AG20443 (cell line): ENCODE measurements around the gene JAKMIP2.
A peak's percentile ranks its signal among the peaks of the same experiment; 100 is the strongest.

Experiments used
- DNase-seq: peaks from one replicate; pipeline ENCODE4 v3.0.0; 2012; ENCODE audit warnings: low spot score, mixed read lengths

The JAKMIP2 gene

DNA sequence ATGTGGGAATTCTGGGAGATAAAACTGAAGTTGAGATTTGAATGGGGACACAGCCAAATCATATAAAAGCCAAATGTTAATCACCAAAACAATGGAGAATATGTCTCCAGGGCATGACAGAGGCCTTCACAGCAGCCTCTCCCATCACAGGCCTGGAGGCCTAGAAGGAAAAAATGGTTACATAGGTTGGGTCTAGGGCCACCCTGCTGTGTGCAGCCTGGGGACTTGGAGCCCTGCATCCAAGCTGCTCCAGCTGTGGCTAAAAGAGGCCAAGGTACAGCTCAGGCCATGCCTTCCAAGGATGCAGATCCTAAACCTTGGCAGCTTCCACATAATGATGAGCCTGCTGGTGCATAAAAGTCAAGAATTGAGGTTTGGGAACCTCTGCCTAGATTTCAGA is 85.1 kb downstream of the JAKMIP2 start:
- DNase-seq = no peak

DNA sequence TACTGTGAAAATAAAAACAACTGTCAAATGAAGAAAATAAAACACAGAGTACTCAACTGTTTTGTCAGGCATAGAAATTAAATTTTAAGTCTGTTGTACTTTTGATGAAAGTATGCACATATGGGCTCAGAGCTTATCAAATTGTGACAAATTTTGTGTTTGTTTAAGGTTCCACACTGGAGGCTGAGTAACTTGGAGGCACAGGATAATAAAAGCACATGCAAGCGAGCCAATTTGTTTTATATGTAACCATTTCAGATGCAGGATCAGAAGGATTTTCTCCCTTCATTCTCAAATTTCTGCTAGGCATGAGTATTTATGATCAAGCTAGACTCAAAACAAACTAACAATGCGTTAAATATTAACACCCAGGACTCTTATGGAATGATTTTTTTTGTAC is 87.8 kb downstream of the JAKMIP2 start:
- no peak for DNase-seq

DNA sequence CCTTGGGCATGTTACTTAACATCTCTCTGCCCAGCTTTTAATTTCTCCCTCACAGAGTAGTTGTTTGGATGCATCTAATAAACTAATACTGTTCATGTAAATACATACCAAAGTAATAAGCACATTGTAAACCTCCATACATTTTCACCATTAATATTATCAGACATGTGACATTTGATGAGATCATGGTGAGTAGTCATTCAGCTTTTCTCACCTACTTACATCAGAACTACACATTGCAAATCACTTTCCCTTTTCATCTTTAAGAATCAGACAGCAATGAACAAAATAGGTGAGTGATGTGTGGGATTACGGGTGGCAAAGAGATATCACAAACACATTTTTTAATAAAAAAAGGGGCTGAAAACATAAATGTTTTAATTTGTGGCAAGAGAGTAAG is 89.3 kb downstream of the JAKMIP2 start:
- no peak for DNase-seq

DNA sequence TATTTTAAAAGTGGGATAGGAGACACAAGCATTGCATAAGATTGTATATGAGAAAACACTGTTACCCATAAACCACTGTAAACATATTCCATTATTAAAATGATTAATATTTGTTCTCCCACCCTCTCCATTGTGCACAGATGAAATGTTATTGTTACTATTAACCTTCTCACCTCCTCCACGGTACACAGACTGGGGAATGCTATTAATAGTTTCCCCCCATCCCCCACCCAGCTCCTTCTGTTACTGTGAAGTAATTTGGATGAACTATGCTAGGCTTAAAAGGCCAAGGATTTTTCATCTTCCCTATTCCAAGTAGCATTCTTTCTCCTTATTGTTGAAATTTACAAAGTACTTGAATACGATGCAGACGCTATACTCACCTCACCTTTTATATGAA is 91.4 kb downstream of the JAKMIP2 start:
- no peak for DNase-seq

DNA sequence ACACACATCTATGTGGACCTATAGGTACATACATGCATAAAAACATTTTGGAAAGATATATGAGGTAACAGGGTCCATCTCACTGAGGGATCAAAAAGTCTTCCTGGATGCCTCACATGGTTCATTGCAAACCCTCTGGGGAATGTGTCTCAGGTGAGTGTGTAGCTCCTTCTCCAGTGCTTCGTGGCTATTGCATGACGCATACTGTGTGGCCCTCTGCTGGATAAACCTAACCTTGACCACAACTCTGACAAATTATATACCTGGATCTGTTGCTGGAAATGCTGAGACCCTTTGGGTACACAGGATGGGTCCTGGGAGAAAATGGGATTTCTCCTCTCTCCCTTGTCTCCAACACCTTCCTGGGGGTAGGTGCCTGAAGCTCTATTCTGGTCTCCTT is 91.9 kb downstream of the JAKMIP2 start:
- no peak for DNase-seq

DNA sequence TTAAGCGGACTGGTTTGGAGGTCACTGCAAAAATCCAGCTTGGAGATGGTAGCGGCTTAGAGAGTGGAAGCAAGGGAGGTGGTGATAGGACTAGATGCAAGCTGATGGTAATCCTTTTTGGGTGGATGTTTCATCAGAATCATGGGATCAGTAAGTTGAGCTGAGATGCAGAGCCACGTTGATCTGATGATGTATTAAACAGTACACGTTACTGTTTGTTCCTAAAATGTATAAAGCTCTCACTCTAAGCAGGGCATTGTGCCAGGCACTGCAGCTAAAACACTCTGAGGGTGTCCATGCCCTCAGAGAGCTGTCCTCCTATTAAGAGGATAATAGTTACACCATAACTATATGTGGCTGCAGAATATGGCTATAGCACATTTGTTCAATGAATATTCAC is 93.1 kb downstream of the JAKMIP2 start:
- no peak for DNase-seq

DNA sequence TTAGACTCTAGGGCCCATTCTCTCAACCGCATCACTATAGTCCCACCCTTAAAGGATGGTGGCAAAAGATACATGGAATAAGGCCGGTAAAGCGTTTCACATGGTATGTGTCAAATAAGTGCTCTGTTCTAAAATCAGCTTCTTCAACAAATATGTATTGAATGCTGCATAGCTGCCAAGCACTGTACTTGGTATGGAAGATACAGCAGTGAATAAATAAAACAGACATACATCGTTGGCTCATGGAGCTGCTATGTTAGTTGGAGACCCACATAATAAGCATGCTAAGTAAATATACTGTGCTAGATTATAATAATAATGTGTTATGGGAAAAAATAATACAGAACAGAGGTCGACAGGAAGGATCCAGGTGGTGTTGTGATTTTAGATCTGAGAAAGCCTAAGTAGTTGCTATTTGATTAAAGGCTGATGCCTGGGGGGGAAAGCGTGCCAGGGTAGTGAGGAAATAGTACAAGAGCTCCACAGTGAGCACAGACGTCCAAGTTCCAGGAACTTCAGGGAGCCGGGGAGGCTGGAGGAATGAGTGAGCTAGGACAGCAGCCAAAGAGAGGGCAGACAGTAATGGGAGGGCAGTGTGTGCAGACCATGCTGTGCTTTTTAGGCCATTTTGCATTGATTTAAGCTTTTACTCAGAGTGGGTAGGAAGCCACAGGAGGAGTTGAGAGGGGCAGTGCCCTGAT is 93.7 kb downstream of the JAKMIP2 start:
- DNase-seq = peak; percentile 16

DNA sequence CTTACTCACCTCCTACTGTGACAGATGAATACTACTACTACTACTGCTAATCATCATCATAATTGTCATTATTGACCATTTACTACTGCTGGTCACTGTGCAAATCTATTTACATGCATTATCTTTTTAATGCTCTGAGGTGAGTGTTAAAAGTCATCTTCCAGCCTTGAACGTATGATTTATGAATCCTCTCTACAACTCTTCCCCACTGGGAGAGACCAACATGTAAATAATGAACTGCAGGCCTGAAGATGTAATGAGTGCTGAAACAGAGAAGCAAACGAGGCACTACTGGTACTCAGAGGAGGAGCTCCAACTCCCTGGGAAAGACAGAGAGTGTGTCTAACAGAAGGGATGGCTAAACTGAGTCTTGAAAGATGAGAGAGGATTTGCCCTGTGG is 95.4 kb downstream of the JAKMIP2 start:
- DNase-seq = no peak

DNA sequence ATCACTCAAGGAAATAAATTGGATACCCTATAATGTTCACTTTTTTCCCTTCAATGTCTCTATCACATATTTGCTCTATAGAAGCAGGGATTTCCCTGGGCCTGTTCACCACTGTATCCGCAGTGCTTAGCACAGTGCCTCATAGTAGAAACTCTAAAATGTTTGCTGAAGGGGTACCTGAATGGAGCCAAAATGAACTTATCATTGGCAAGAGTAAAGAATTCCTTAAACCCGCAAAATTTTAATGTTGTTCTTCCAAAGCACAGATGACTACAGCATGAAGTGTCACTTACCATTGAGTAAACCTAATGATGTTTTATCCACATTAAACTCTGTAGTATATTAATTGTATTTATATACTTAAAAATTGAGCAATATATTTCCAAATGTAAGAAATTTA is 96.1 kb downstream of the JAKMIP2 start:
- no peak for DNase-seq

DNA sequence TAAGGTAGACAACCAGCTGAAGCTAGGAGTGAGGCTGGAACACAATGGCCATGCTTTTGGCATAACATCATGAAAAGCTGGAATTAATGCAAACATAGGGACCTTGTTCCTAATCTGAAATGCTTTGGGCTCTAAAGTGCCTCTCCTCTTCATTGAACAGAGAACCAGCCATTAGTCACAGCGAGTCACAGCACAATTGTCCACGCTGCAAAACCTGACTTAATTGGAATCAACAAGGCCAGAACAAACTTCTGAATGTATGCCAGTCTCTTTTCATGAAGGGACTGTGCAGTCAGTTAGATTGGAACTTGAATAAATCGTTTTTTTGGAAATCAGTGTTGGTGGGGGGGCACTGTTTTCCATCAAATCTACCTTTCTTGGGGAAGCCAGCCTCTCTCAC is 96.5 kb downstream of the JAKMIP2 start:
- no peak for DNase-seq

DNA sequence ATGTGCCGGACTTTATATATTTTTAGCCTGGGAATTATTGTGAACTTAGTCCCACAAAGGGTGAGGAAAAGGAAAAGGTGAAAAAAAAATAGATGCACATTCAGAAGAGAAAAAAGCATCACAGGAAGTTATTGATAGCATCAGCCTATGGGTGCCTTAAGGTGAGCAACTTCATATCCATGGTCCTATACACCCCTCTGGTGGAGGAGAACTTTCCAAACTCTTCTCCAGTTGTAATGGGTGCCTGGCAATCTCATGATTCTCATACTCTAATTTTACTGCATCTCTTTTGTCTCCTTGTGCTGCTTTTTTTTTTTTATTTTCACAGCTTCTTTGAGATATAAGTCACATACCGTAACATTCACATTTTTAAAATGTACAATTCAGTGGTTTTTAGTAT is 107.4 kb downstream of the JAKMIP2 start:
- no peak for DNase-seq

DNA sequence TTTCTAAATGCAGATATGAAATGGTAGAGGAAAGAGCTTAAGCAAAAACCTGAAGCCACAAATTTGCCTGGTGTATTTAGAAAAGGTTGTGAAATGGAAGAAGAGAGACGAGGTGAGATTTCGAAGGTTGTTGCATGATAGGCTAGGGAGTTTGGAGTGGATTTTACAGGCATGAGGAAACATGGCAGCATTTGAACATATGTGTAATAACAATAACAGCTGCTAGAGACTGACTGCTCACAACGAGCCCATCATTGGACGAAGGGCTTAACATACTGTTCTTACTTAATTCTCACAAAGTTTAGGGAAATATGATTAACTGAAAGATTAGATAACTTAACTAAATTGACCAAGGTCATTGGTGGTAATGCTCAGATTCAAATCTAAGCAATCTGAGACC is 108.1 kb downstream of the JAKMIP2 start:
- no peak for DNase-seq

DNA sequence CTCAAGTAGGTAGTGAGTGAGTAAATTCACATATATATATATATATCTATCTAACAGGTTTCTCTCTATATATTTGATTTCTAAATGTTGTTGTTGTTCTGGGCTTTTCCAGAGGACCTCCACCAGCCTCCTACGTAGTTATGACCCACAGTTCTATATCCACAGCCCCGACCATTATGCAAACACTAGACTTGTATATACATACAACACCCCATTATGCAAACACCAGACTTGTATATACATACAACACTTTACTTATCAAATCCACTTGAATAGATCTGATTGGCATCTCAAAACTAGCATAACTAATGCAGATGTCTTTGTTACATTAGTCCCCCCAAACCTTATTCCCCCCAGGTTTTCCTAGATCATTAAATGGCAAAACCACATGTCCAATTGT is 108.7 kb downstream of the JAKMIP2 start:
- no peak for DNase-seq

DNA sequence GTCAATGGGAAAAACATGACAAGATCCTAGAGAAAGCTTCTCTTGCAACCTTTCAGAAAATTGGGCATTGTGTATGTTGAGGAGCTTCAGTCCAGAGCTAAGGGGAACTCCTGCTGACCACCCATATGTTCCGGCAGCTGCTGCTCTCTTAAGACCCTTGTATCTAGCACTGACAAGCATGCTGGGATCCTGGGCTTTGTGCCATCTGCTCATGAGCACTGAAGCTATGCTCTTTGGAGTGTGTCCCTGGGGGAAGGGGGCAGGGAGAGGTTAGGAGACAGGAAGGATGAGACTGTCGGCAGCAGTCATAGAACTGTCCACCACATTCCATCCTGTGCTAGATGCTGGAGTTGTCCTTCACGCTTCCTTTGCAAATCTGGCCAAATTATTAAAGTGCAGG is 109.3 kb downstream of the JAKMIP2 start:
- no peak for DNase-seq

DNA sequence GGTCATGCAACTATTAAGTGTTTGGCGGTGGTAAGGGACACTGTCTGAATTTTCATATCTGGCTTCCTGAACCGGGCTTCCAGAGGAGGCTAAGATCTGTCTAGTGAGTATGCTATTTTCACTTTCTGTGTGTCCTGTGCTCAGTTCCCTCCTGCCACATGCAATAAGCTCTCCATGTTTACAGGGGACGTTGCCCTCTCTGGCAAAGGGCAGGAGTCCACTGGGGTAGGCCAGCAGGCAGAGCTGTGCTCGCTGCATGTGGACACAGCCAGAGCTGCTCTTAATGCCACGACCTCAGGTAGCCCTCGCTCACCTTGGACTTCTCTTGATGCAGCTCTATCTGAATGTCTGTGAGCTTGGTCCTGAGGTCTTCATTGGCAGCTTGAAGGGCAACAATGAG is 111.2 kb downstream of the JAKMIP2 start:
- DNase-seq = no peak

DNA sequence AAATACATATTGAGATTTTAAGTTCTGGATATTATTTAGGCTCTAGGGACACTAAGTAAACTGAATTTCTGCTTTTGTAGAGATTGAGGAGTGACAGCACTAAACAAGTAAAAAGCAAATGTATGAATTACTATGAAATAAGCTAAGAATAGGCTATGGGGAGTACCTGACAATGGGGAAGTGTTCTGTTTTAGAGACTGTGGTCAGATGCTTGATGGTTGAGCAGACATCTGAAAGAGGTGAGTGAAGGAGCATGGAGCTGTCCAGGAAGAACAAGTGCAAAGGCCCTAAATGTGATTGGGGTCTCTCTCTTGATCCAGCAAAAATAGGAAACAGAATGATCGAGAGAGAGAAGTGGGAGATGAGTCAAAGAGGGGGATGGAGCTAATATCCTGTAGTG is 111.7 kb downstream of the JAKMIP2 start:
- no peak for DNase-seq

DNA sequence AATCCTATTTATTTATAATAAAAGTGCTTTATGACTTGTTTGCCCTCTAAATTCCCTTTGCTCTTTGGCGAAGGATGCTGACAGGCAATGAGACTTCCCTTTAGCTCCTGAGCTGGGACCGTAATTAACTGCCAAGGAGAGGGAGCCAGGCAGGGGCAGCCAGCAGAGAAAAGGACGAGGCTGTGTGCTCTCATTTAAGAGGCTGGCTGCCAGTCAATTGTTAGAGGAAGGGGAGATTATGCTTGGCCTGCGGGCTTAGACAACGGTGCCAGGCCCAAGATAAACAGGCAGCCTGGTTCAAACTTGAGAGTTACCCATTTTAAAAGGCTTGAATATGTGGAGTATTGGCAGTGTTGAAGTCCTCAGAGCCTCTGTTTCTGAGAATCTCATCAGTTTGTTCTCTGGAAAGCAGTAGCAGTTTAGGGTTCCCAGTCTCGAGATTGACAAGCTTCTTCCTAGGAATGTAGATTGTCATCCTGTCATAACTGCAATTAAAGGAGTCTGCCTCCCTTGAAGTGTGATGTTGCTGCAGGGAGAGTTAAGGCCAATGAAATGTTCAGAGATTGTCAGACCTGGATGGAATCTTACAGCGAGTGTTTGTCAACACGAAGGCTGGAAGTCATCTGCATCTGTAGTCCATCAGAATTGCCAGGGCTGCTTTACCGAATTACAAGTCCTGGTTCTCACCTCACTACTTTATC is 113.2 kb downstream of the JAKMIP2 start:
- no peak for DNase-seq

DNA sequence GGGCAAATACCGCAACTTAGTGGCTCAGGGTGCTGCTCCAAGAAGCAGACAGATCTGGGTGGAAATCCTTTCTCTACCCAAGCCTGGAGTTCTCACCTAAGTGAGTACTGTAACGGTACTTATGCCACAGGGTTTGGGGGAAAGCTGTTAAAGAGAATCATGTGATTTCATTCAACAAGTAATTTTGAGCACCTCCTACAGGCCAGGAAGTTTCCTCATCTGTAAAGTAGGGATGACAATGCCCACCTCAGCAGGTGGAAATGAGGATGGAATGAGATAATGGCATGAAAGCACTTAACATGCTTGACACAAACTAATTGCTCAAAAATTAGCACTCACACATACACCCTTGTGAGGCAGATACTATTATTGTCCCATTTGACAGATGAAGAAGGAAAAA is 114.1 kb downstream of the JAKMIP2 start:
- DNase-seq = no peak

DNA sequence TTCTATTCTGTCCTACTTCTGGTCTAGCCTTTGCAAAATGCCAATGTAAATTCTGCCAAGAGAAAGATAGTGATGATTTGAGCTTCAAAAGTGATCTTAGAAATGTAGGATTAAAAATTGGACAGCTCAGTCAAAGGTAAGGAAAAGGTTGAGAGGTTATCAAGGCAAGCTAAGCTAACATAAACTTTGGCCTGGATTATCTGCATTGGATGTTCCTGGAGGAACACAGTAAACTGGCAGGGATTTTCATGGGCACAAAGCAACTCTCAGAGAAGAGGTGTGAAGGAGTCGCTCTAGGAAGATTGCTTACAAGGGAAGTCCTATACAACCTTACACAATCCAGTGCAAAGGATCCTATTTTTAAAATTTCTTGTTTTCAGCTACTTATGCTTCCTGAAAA is 115.2 kb downstream of the JAKMIP2 start:
- DNase-seq = no peak

DNA sequence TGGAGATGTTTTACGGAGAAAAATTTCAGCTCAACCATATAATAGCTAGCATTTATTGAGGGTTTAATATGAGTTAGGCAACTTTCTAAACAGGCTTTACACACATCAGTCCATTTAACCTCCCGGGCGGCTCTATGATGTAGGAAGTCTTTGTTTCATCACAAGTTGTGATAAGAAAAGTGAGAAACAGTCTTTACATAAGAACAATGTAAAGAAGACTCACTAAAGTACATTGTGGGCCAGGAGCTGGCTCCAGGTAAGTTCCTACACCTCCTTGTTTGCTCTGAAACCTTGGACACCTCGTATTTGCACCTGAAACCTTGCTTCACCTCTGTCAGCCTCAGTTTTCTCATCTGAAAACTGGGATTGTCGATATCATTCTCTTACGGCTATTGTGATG is 116.1 kb downstream of the JAKMIP2 start:
- DNase-seq = no peak

DNA sequence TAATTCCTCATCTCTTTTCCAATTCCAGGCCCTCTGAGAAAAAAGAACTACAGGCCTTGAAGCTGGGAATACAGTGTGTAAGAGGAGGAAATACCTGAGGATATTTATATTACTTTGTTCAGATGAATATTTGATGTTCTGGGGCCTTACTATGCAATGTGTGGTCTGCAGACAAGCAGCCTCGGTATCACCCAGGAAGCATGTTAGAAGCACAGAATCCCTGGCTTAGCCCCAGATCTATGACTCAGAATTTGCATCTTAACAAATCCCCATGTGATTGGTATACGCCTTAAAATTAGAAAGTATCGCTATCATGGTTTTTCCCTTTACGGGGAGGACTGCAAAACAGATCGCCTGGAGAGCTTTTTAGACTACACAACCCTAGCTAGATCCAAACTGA is 121.0 kb downstream of the JAKMIP2 start:
- DNase-seq = no peak

DNA sequence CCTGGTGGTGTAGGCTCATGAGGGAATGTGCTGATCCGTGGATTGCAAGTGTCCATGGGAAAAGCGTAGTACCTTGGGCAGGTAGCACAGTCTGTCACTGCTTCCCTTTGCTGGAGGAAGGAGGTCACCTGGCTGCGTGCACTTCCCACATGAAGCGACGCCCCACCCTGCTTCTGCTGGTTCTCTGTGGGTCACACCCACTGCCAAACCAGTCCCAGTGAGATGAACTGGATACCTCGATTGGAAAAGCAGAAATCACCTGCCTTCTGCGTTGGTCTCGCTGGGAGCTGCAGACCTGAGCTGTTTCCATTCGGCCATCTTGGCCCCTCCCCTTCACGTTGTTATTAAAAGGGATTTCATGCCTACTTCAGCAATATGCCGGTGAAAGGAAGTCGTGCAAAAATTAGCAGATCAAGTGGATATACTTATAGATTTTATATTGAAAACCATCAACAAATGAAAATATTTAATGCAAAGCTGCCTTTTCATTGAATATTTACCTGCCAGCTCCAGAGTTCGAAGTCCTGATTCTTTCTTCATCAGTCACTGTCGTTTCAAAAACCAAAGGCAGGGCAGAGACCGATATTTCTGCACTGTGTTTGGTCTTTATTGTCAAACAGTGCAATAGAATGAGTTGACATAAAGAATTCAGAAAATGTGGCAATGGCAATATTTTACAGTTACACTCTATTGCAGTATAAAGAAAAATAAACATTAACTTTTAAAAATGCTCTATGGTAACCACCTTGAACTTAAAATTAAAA is 123.2 kb downstream of the JAKMIP2 start:
- no peak for DNase-seq

DNA sequence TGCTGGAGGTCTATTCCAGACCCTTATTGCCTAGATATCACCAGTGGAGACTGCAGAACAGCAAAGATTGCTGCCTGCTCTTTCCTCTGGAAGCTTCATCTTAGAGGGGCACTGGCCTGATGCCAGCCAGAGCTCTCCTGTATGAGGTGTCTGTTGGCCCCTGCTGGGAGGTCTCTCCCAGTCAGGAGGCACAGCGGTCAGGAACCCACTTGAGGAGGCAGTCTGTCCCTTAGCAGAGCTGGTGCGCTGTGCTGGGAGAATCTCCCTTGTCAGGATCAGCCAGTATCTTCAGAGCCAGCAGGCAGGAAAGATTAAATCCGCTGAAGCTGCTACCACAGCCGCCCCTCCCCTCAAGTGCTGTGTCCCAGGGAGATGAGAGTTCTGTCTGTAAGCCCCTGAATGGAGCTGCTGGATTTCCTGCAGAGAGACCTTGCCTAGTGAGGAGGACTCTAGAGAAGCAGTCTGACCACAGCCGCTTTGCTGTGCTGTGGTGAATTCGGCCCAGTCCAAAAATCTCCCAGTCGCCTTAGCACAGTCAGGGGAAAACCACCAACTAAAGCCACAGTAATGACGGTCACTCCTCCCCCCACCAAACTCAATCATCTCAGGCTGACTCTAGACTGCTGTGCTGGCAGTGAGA is 124.1 kb downstream of the JAKMIP2 start:
- DNase-seq = no peak
